HepG2 (cell line): ENCODE data around the gene PHKB.

ENCODE experiments used
- CTCF ChIP-seq: sonication (generic); formaldehyde crosslinking; IDR thresholded peaks from 2 replicates; pipeline ENCODE4 v1.5.0; 2020; ENCODE audit warnings: mild to moderate bottlenecking, missing genetic modification reagents, moderate library complexity
- DZIP1 ChIP-seq: sonication (generic); formaldehyde crosslinking; IDR thresholded peaks from 2 replicates; pipeline ENCODE4 v1.5.0; 2020; ENCODE audit warnings: mild to moderate bottlenecking, missing genetic modification reagents
- EP300 ChIP-seq, 3 experiments: sonication (generic) in 1 of 3; formaldehyde crosslinking in 1 of 3; IDR thresholded peaks; 2 replicates each; pipeline versions ENCODE4 v1.5.1 to v1.6.1; 2011 to 2020; ENCODE audit warnings: low read depth in 2 of 3, low read length in 2 of 3, borderline replicate concordance in 1 of 3, improper control_type of control experiment in 1 of 3, mild to moderate bottlenecking in 1 of 3, missing genetic modification reagents in 1 of 3, moderate library complexity in 1 of 3
- FOSL1 ChIP-seq: sonication (generic); formaldehyde crosslinking; IDR thresholded peaks from 2 replicates; pipeline ENCODE4 v1.9.0; 2021; ENCODE audit warnings: missing genetic modification reagents, borderline replicate concordance
- KLF13 ChIP-seq: sonication (generic); formaldehyde crosslinking; IDR thresholded peaks from 2 replicates; pipeline ENCODE4 v1.4.0; 2020; ENCODE audit warnings: mild to moderate bottlenecking, missing genetic modification reagents
- TAF1 ChIP-seq: sonication (generic); formaldehyde crosslinking; IDR thresholded peaks from 2 replicates; pipeline ENCODE4 v1.4.0; 2020; ENCODE audit warnings: missing genetic modification reagents
- TFAP4 ChIP-seq: sonication (generic); IDR thresholded peaks from 2 replicates; pipeline ENCODE4 v1.6.1; 2016; ENCODE audit warnings: low read depth, borderline replicate concordance
- ZBTB1 ChIP-seq: sonication (generic); formaldehyde crosslinking; IDR thresholded peaks from 2 replicates; pipeline ENCODE4 v1.4.0; 2020; ENCODE audit warnings: missing genetic modification reagents, borderline replicate concordance
- ZNF496 ChIP-seq: sonication (generic); formaldehyde crosslinking; IDR thresholded peaks from 2 replicates; pipeline ENCODE4 v1.8.1; 2023; ENCODE audit warnings: mild to moderate bottlenecking, moderate library complexity, missing genetic modification reagents; ENCODE audit not compliant: insufficient replicate concordance
- ZNF816 ChIP-seq: sonication (generic); formaldehyde crosslinking; IDR thresholded peaks from 2 replicates; pipeline ENCODE4 v1.8.0; 2022; ENCODE audit warnings: missing genetic modification reagents, mild to moderate bottlenecking, borderline replicate concordance

GRCh38 chr16:47721006-47721637 is 260.0 kb downstream of the PHKB start:
- TF ChIP-seq CTCF, result no peak
- no peak for TF ChIP-seq ZNF816 (CRISPR knock-in tag)
- no peak for TF ChIP-seq TAF1
- no peak for TF ChIP-seq ZBTB1
- no peak for TF ChIP-seq TFAP4
- TF ChIP-seq KLF13 (CRISPR knock-in tag), result no peak
- TF ChIP-seq DZIP1 (CRISPR knock-in tag), result no peak
- no peak for TF ChIP-seq EP300 (IDR thresholded peaks at IDR 0.05; ENCODE audit: low read depth in 2 of 2, low read length in 2 of 2)
- TF ChIP-seq EP300 (CRISPR knock-in tag; IDR thresholded peaks at IDR 0.05; ENCODE audit: borderline replicate concordance), result no peak
- no peak for TF ChIP-seq ZNF496
- TF ChIP-seq FOSL1 (CRISPR knock-in tag), result no peak
